Measurements from ENCODE around the gene CCDC102A.

GRCh38 chr16:57526498-57526897, 9.9 kb downstream of the CCDC102A start:
- no peak for TF ChIP-seq CTCF (IDR thresholded peaks at IDR 0.05)
- no peak for TF ChIP-seq POLR2A (IDR thresholded peaks at IDR 0.05)

All from upper lobe of left lung (tissue), 4 donors.